ENCODE measurements around the gene S100B. TPM values are rescaled to one million over a fixed set of nuclear protein-coding genes. Genes with fewer than 3 reads are reported as not detected.

S100B gene
- total and polyA plus RNA-seq, 4 donors = 3.2 to 6.0 (median 5.4) TPM

- Histone ChIP-seq H3K4me3 (no peak overlapping the region), H3K27ac (ENCODE audit: low read depth in 1 of 2, low read length in 1 of 2) (no peak overlapping the region), H3K9me3 (ENCODE audit: control insufficient read depth in 4 of 4, insufficient read depth in 3 of 4, low read length in 3 of 4) (no peaks in the 10 kb centered on the region), H3K9ac (ENCODE audit: insufficient read depth in 1 of 2, low read length in 2 of 2) (no peak overlapping the region), H3K36me3 (ENCODE audit: control insufficient read depth in 4 of 4, insufficient read depth in 4 of 4, low read length in 4 of 4) (no peaks in the 10 kb centered on the region), H3K4me1 (ENCODE audit: control insufficient read depth in 5 of 5, insufficient read depth in 5 of 5, low read length in 5 of 5) (peaks cover 0 to 26% (median 4%) of the 10 kb centered on the region in 5 donors), H3K27me3 (ENCODE audit: control insufficient read depth in 3 of 3, insufficient read depth in 3 of 3, low read length in 2 of 3) (no peaks in the 10 kb centered on the region)
- DNase-seq (peak in 1 of 3 donors; percentile 31), ATAC-seq (ENCODE audit: insufficient read depth, low FRiP score) (no peak)
- 45 to 73% methylated on average over 8 to 9 of the region's 9 CpGs for WGBS, 2 donors
- TF ChIP-seq CTCF (IDR thresholded peaks at IDR 0.05; ENCODE audit: control extremely low read depth, extremely low read depth) = no peak
Observed at GRCh38 chr21:46603228-46603627, 1.7 kb downstream of the S100B start.

- no peak for ATAC-seq (ENCODE audit: insufficient read depth, low FRiP score)
- Histone ChIP-seq H3K4me3 (no peak overlapping the region), H3K4me1 (ENCODE audit: control insufficient read depth in 5 of 5, insufficient read depth in 5 of 5, low read length in 5 of 5) (peaks cover 0 to 26% (median 4%) of the 10 kb centered on the region in 5 donors), H3K9me3 (ENCODE audit: control insufficient read depth in 4 of 4, insufficient read depth in 3 of 4, low read length in 3 of 4) (no peaks in the 10 kb centered on the region), H3K36me3 (ENCODE audit: control insufficient read depth in 4 of 4, insufficient read depth in 4 of 4, low read length in 4 of 4) (no peaks in the 10 kb centered on the region), H3K27me3 (ENCODE audit: control insufficient read depth in 3 of 3, insufficient read depth in 3 of 3, low read length in 2 of 3) (no peaks in the 10 kb centered on the region), H3K27ac (ENCODE audit: low read depth in 1 of 2, low read length in 1 of 2) (no peak overlapping the region), H3K9ac (ENCODE audit: insufficient read depth in 1 of 2, low read length in 2 of 2) (no peak overlapping the region)
- no peak for TF ChIP-seq CTCF (IDR thresholded peaks at IDR 0.05; ENCODE audit: control extremely low read depth, extremely low read depth)
- WGBS, 2 donors = 77% methylated on average over 9 of the region's 9 CpGs
- no peak for DNase-seq
Observed at GRCh38 chr21:46600978-46601377, 3.9 kb downstream of the S100B start.

GRCh38 chr21:46600305-46600704, 4.6 kb downstream of the S100B start:
- DNase-seq (no peak), ATAC-seq (ENCODE audit: insufficient read depth, low FRiP score) (no peak)
- H3K27me3 ChIP-seq (ENCODE audit: control insufficient read depth in 3 of 3, insufficient read depth in 3 of 3, low read length in 2 of 3) = no peaks in the 10 kb centered on the region
- H3K9me3 ChIP-seq (ENCODE audit: control insufficient read depth in 4 of 4, insufficient read depth in 3 of 4, low read length in 3 of 4) = no peaks in the 10 kb centered on the region
- no peak for TF ChIP-seq CTCF (IDR thresholded peaks at IDR 0.05; ENCODE audit: control extremely low read depth, extremely low read depth)
- WGBS, 2 donors = 68 to 75% methylated on average over 5 of the region's 5 CpGs
- no peak overlapping the region for H3K27ac ChIP-seq (ENCODE audit: low read depth in 1 of 2, low read length in 1 of 2)
- no peak overlapping the region for H3K4me3 ChIP-seq
- H3K9ac ChIP-seq (ENCODE audit: insufficient read depth in 1 of 2, low read length in 2 of 2) = no peak overlapping the region
- no peaks in the 10 kb centered on the region for H3K36me3 ChIP-seq (ENCODE audit: control insufficient read depth in 4 of 4, insufficient read depth in 4 of 4, low read length in 4 of 4)
- H3K4me1 ChIP-seq (ENCODE audit: control insufficient read depth in 5 of 5, insufficient read depth in 5 of 5, low read length in 5 of 5) = peaks cover 0 to 22% (median 4%) of the 10 kb centered on the region in 5 donors
